Fibroblast of skin of left biceps (primary cell): Measurements from ENCODE around the gene CYB5D1.

Experiments
- DNase-seq, 2 experiments: peaks; one replicate each; pipeline ENCODE4 v3.0.0-alpha.2; 2013; ENCODE audit warnings: low read depth in 2 of 2

The CYB5D1 gene

GRCh38 chr17:7885367-7886226, 27.8 kb downstream of the CYB5D1 start:
- DNase-seq, result no peak

- DNase-seq, result no peak
These were observed 28.6 kb downstream of the CYB5D1 start for GRCh38 chr17:7886227-7887037.

- no peak for DNase-seq
These were observed 29.3 kb downstream of the CYB5D1 start for GRCh38 chr17:7887038-7887481.

GRCh38 chr17:7887482-7888183, 29.8 kb downstream of the CYB5D1 start:
- peak; percentile 99 for DNase-seq

- no peak for DNase-seq
These were observed 30.5 kb downstream of the CYB5D1 start, which contains the start of gene CHD3 for GRCh38 chr17:7888184-7888920. Gene CHD3, plus strand, starts transcription at chr17:7888789. Its CDS starts 212 bp downstream, at chr17:7889001.

- peak in 1 of 2 experiments; percentile 55 for DNase-seq
These were observed 31.6 kb downstream of the CYB5D1 start for GRCh38 chr17:7889166-7889955.

- DNase-seq, result no peak
These were observed 35.5 kb downstream of the CYB5D1 start for GRCh38 chr17:7893187-7893880.

- no peak for DNase-seq
These were observed 36.4 kb downstream of the CYB5D1 start for GRCh38 chr17:7894226-7894625.

GRCh38 chr17:7894866-7895265, 37.1 kb downstream of the CYB5D1 start:
- DNase-seq, result no peak

GRCh38 chr17:7897090-7897489, 39.3 kb downstream of the CYB5D1 start:
- DNase-seq, result no peak

- no peak for DNase-seq
These were observed 40.0 kb downstream of the CYB5D1 start for GRCh38 chr17:7897773-7898172.

GRCh38 chr17:7903154-7904103, 45.6 kb downstream of the CYB5D1 start:
- no peak for DNase-seq

- no peak for DNase-seq
These were observed 51.3 kb downstream of the CYB5D1 start for GRCh38 chr17:7909089-7909488.

- DNase-seq, result no peak
These were observed 52.5 kb downstream of the CYB5D1 start for GRCh38 chr17:7910281-7910680.

- no peak for DNase-seq
These were observed 52.9 kb downstream of the CYB5D1 start for GRCh38 chr17:7910711-7911110.

- DNase-seq, result no peak
These were observed 53.3 kb downstream of the CYB5D1 start for GRCh38 chr17:7911116-7911515.
